Caco-2 (cell line): ENCODE data around the gene PCBP4. TPM values are rescaled to one million over a fixed set of nuclear protein-coding genes. Genes with fewer than 3 reads are reported as not detected.

Source experiments
- BruUV-seq: library from RNA; stranded (reverse); fragments of 400-500 nt; replicated peaks from 2 replicates; lab custom pipeline; 2021; lab: Mats Ljungman, UMichigan
- CTCF ChIA-PET: fragments of 300-600 bp; sonication (Branson Sonifier 250); formaldehyde crosslinking; loops from one replicate; lab custom pipeline; 2022; ENCODE audit warnings: antibody characterized with exemption; lab: Charles Lee
- POLR2A ChIA-PET: fragments of 300-600 bp; sonication (Branson Sonifier 250); formaldehyde crosslinking; loops from one replicate; lab custom pipeline; 2022; ENCODE audit warnings: antibody characterized with exemption; lab: Charles Lee
- DNase-seq, 2 experiments: peaks; one replicate each; pipeline versions ENCODE4 v3.0.0 to v3.0.0-alpha.2; 2020 to 2022
- H3K27me3 ChIP-seq: replicated peaks from 2 replicates; pipeline ENCODE4 v1.6.0; 2011; ENCODE audit warnings: low read length; ENCODE audit not compliant: control insufficient read depth, insufficient read depth
- H3K36me3 ChIP-seq: 2 replicates; pipeline ENCODE4 v1.5.1; 2011; ENCODE audit warnings: low read length; ENCODE audit not compliant: control insufficient read depth, insufficient read depth
- H3K4me1 ChIP-seq: fragments of 250-450 bp; sonication (Bioruptor Pico); 2 replicates; pipeline ENCODE4 v1.5.1; 2020; ENCODE audit warnings: mild to moderate bottlenecking
- H3K4me3 ChIP-seq: 2 replicates; pipeline ENCODE4 v1.5.1; 2011; ENCODE audit warnings: low read depth, mild to moderate bottlenecking, control low read depth, low read length
- H3K9me3 ChIP-seq: fragments of 250-450 bp; sonication (Bioruptor Pico); 2 replicates; pipeline ENCODE4 v1.5.1; 2020; ENCODE audit warnings: mild to moderate bottlenecking, moderate library complexity
- H3K27ac Mint-ChIP-seq: one replicate; pipeline ENCODE4 v1.8.0; 2022; ENCODE audit warnings: mixed read lengths; ENCODE audit not compliant: unreplicated experiment
- H3K27me3 Mint-ChIP-seq: one replicate; pipeline ENCODE4 v1.8.0; 2022; ENCODE audit warnings: mixed read lengths; ENCODE audit not compliant: insufficient read depth, unreplicated experiment
- H3K36me3 Mint-ChIP-seq: one replicate; pipeline ENCODE4 v1.8.0; 2022; ENCODE audit warnings: mild to moderate bottlenecking, mixed read lengths; ENCODE audit not compliant: insufficient read depth, unreplicated experiment
- H3K4me1 Mint-ChIP-seq: one replicate; pipeline ENCODE4 v1.8.0; 2022; ENCODE audit warnings: low read depth, mixed read lengths; ENCODE audit not compliant: unreplicated experiment
- H3K4me3 Mint-ChIP-seq: one replicate; pipeline ENCODE4 v1.8.0; 2022; ENCODE audit warnings: mild to moderate bottlenecking, moderate library complexity, mixed read lengths; ENCODE audit not compliant: unreplicated experiment
- H3K9me3 Mint-ChIP-seq: one replicate; pipeline ENCODE4 v1.8.0; 2022; ENCODE audit warnings: mixed read lengths; ENCODE audit not compliant: unreplicated experiment
- CTCF ChIP-seq, 2 experiments: fragments of 200-600 bp in 1 of 2; IDR thresholded peaks; 1 replicate in 1 of 2; 2 replicates in 1 of 2; pipeline versions ENCODE4 v1.5.1 to v1.8.0; 2011 to 2022; ENCODE audit warnings: antibody characterized with exemption in 1 of 2, control low read depth in 1 of 2, inconsistent platforms in 1 of 2, low read depth in 1 of 2, low read length in 1 of 2, mild to moderate bottlenecking in 1 of 2, moderate library complexity in 1 of 2; ENCODE audit not compliant: insufficient read depth in 1 of 2, severe bottlenecking in 1 of 2, unreplicated experiment in 1 of 2
- intact Hi-C: fragments of 100-400 bp; cut with micrococcal nuclease; formaldehyde crosslinking; loops from one replicate; pipeline ENCODE4 v1.10.0; 2022; ENCODE audit not compliant: unreplicated experiment
- total RNA-seq: library from RNA; stranded (reverse); gene quantifications from 2 replicates; pipeline ENCODE4 v1.2.3, GENCODE V29; 2022

Gene PCBP4
- total RNA-seq, 1 experiment from 2014 or later: 46.5 TPM

GRCh38 chr3:51908026-51908425 lies 59.2 kb downstream of the PCBP4 start:
- no peaks in the 10 kb centered on the region for H3K36me3 ChIP-seq
- BruUV-seq: no TSS peak
- no peaks in the 10 kb centered on the region; the same call in 1 of the 2 replicates for H3K9me3 ChIP-seq
- H3K27ac Mint-ChIP-seq: no peak overlapping the region
- H3K4me3 Mint-ChIP-seq: no peak overlapping the region
- ChIA-PET CTCF (no interaction called here), POLR2A (no interaction called here)
- DNase-seq: no peak
- TF ChIP-seq CTCF (IDR thresholded peaks at IDR 0.05; ENCODE audit: insufficient read depth in 1 of 2, low read depth in 1 of 2, low read length in 1 of 2, severe bottlenecking in 1 of 2, unreplicated experiment in 1 of 2): no peak
- no peaks in the 10 kb centered on the region for H3K36me3 Mint-ChIP-seq
- H3K27me3 ChIP-seq: no peaks in the 10 kb centered on the region
- H3K4me1 ChIP-seq: no peaks in the 10 kb centered on the region
- no peaks in the 10 kb centered on the region for H3K4me1 Mint-ChIP-seq
- intact Hi-C loops: no loop called here
- no peaks in the 10 kb centered on the region for H3K27me3 Mint-ChIP-seq
- H3K9me3 Mint-ChIP-seq: peaks cover 10% of the 10 kb centered on the region
- H3K4me3 ChIP-seq: no peak overlapping the region

Other genes starting within 250 kb of the PCBP4 start
- gene IQCF6, start 188.2 kb downstream of the PCBP4 start, total RNA-seq: not detected in 2 replicates
- gene IQCF2, start 105.8 kb downstream of the PCBP4 start, total RNA-seq: not detected in 2 replicates
- gene IQCF5, start 91.9 kb downstream of the PCBP4 start, total RNA-seq: not detected in 2 replicates
- gene IQCF1, start 64.1 kb downstream of the PCBP4 start, total RNA-seq: not detected in 2 replicates
- 39.1 and 43.0 TPM in 2 replicates for gene RRP9, start 25.6 kb downstream of the PCBP4 start, total RNA-seq
- 3.3 and 5.6 TPM in 2 replicates for gene PARP3, start 25.1 kb downstream of the PCBP4 start, total RNA-seq
- not detected in 2 replicates for gene GPR62, start 12.1 kb downstream of the PCBP4 start, total RNA-seq
- gene ABHD14B, start 6.6 kb upstream of the PCBP4 start, total RNA-seq: 26.8 and 29.0 TPM in 2 replicates
- gene ABHD14A, start 7.6 kb upstream of the PCBP4 start, total RNA-seq: 14.0 and 16.3 TPM in 2 replicates
- 62.4 and 67.9 TPM in 2 replicates for gene ACY1, start 16.1 kb upstream of the PCBP4 start, total RNA-seq
- gene RPL29, start 28.4 kb upstream of the PCBP4 start, total RNA-seq: 976 and 995 TPM in 2 replicates
- gene DUSP7, start 89.1 kb upstream of the PCBP4 start, total RNA-seq: 8.4 and 9.9 TPM in 2 replicates
- gene POC1A, start 187.0 kb upstream of the PCBP4 start, total RNA-seq: 28.3 and 32.2 TPM in 2 replicates
- gene ALAS1, start 230.7 kb upstream of the PCBP4 start, total RNA-seq: 53.1 and 60.0 TPM in 2 replicates